ENCODE results near the gene AKR1A1.

- TF ChIP-seq POLR2A (IDR thresholded peaks at IDR 0.05; ENCODE audit: low read depth, low read length) (no peak), TAF1 (IDR thresholded peaks at IDR 0.05; ENCODE audit: borderline replicate concordance, low read depth, low read length) (no peak)
Observed at GRCh38 chr1:45589861-45590260, 39.2 kb downstream of the AKR1A1 start.
